ENCODE data around the gene MALT1.

- TF ChIP-seq CTCF (IDR thresholded peaks at IDR 0.05; ENCODE audit: low read depth, low read length) (no peak), POLR2A (IDR thresholded peaks at IDR 0.05; ENCODE audit: extremely low read depth, insufficient read length) (no peak)
These were observed 21.3 kb downstream of the MALT1 start for GRCh38 chr18:58692422-58693185.

Data from NB4 (cell line).